Umbilical cord (tissue), 2 donors: ENCODE data around the gene GALNTL6. TPM values are rescaled to one million over a fixed set of nuclear protein-coding genes. Genes with fewer than 3 reads are reported as not detected.

Source experiments
- DNase-seq: peaks from one replicate; pipeline ENCODE4 v3.0.0-alpha.2; 2015; ENCODE audit warnings: low spot score
- total RNA-seq: library from RNA; depleted of rRNA; stranded (reverse); fragments of >200 nt; gene quantifications from one replicate; pipeline ENCODE4 v1.2.3, GENCODE V29; 2014; ENCODE audit warnings: low replicate concordance; ENCODE audit not compliant: insufficient read depth

The GALNTL6 gene
- total RNA-seq, 1 donor from 2014 or later: 6.5 TPM

DNA sequence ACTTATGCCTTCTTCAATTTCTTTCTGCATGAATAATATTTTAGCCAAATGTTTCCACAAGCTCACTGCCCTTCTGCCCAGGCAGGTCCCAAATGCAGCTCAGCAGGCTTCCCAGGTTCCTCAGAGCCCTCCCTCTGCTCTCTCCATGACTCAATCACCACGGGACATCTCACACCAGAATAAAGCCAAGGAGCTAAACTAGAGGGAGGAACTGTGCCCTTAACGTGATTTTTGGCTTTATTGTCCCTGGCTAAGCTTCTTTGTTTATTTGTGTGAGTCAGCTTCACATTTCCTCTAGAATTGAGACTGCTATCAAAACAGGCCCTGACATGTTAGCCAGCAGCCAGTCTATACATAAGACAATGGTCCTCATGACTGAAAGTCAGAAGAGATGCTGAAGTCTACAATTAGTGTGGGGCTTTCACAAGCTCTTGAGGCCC lies 1169.0 kb downstream of the GALNTL6 start:
- no peak for DNase-seq

DNA sequence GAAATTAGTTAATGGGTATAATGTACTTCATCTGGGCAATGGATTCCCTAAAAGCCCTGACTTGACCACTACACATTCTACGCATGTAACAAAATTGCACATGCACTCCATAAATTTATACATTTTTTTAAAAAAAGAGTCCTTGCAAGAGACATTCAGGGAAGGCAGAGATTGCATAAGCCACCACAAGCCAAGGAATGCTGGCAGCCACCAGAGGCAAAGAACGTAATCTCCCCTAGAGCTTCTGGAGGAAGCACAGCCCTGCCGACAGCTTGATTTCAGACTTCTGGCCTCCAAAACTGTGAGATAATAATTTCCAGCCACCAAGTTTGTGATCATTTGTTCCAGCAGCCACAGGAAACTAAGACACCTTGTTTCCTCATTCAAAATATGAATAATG lies 1169.8 kb downstream of the GALNTL6 start:
- DNase-seq: no peak

DNA sequence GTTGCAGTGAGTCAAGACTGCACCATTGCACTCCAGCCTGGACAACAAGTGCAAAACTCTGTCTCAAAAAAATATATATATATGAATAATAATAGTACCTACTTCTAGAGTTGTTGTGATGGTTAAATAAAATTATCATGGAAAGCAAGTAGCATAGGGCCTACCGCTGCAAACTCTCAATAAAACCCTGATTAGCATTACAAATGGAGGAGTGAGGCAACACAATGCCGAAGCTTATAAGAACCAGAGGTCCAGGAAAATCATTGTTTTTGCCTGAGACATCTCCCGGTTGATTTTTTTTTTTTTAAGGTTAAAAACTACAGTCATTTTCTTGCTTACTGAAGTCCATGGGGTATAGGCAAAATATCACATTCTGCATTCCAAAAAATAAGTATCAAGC lies 1170.4 kb downstream of the GALNTL6 start:
- no peak for DNase-seq

DNA sequence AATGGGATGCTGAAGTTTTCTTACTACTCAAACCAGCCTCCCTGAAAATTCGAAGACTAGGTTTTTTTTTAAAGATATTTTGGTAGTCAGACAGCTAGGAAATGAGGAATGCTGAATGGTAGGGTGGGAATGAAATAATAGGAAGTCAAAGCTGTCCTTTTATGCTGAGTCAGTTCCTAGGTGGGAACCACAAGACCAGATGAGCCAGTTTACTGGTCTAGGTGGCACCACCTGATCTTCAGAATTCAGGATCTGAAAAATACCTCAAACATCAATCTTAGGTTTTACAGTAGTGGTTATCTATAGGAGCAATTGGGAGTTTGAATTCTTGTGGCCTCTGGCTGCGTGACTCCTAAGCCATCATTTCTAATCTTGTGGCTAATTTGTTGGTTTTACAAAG lies 1172.3 kb downstream of the GALNTL6 start:
- DNase-seq: no peak

DNA sequence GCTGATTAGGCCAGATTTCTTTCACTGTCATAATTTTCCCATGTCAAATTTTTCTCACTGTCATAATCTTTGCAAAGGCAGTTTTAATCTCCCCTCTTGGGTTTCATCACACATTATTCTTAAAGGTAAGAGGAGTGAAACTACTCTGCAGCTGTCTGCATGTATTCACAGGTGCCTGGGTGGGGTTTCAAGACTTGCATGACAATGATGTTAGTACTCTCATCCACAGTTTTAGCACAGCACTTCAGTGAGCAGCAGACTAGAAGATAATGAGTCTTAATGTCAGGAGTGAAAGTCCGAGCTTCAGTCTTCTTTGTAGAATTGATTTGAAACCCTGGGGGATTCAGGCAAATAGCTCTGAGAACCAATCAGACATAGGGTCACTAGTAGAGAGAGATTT lies 1172.9 kb downstream of the GALNTL6 start:
- no peak for DNase-seq

DNA sequence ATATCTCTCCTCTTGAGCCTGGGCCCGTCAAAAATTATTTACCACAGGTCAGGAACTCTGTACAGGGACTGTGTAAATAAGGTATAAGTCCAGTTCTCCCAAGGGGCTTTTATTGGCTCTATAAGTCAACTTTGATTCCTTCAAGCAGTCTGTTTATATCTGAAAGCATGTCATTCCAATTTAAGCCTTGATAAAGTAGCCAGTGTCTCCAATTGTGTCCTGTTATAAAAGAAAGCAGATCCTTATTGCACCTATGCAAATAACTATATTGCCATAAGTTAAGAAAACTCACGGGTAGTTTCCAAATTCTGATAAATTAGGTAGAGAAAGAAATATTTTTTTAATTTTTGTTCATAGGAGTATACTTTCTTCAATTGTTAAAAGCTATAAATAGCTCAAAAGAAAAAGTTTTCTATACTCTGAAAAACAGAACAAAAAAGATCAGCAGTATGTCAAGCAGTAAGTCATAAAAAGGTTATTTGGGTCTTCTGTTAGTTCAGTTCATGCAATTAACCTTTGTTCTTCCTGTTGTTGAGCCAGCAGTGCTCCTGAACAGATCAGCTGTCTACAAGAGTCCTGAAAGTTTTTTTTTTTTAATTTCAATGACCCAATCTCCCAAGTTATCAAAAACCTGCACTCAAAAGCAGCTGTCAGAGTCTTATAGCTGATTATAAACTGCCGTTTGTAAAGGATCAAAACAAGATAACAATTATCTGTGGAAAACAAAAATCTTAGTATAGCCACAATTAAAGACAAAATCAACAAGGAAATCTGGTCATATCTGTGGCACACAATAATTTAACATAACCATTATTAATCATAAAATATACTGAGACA lies 1177.0 kb downstream of the GALNTL6 start:
- no peak for DNase-seq

DNA sequence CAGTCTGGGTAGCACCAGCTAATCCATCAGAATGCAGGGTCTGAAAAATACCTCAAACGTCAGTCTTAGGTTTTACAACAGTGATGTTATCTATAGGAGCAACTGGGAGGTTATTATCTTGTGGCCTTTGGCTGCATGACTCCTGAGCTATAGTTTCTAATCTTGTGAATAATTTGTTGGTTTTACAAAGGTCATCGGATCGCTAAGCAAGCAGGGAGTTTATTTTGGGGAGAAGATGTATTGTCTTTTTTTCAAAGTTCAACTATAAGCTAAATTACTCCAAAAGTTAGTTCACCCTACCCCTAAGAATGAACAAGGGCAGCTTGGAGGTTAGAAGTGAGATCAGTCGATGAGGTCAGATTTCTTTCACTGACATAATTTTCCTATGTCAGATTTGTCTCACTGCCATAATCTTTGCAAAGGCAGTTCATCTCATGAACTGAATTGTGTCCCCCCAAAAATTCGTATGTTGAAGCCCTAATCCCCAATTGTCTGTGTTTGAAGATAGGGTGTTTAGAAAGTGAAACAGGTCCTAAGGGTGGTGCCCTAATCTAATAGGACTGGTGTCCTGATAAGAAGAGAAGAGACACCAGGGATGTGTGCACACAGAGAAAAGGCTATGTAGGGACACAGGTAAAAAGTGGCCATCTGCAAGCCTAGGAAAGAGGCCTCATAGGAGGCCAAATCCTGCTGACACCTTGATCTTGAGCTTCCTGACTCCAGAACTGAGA lies 1179.6 kb downstream of the GALNTL6 start:
- DNase-seq: no peak

DNA sequence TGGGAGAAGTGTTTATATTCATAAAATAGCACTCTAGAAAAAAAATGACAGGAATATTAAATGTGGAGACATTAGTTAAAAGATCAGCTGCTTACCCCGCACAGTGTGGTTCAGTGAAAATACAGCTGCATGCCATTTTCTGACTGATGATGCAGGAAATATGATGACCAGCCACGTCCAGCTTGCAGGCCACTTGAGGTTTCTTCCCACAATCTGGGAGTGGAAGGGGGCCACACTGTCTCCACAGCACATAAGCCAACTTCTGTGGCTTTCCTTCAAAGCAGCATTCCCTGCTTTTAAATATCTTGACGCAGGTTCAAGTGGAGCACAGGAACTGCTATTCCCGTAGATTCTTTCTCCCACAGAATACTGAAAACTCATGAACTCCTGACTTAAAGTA lies 1182.0 kb downstream of the GALNTL6 start:
- DNase-seq: no peak

DNA sequence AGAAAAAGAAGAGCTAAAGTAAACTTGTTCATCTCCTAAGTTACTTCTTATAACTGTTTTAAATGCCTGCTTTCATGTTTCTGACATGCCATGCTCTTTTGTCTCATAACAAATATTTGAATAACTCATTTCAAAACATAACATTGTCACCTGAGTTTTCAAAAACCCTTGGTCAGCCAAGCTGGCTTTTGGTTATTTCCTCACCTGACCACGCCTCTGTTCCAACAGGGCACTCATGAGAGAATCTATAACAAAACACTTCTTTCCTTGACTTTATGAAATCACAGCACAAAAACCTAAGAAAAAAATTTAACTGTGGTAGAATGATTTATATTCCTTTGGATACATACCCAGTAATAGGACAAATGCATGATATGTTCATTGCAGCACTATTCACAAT lies 1182.5 kb downstream of the GALNTL6 start:
- DNase-seq: no peak

DNA sequence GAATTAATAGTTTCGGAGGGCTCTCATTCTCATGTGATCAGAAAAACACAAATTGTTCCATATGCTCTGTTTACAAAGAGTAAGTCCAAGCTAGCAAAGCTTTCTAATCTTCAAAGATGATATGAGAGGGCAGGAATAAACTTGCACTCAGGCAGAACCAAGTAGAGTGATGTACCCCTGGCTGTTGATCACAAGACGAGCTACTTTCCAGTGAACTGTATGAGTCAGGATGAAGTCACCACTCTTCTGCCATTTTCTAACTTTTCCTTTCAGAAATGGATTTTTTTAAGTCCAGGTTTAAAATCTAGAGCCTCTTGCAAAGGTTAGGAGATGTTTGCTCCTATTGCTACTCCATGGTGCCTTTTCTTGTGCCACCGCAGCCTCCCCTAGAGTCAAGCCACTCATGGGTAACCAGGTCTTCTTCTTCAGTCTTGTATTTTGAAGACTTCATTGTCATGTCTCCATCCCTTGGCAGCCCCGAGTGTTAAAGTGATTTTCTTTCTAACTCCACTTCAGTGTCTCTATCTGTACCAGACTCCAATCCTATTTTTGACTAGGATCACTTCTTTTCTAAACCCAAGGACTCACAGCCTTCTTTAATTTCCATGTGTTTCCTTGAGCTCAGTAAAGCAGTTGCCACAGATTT lies 1183.5 kb downstream of the GALNTL6 start:
- peak; percentile 71 for DNase-seq

DNA sequence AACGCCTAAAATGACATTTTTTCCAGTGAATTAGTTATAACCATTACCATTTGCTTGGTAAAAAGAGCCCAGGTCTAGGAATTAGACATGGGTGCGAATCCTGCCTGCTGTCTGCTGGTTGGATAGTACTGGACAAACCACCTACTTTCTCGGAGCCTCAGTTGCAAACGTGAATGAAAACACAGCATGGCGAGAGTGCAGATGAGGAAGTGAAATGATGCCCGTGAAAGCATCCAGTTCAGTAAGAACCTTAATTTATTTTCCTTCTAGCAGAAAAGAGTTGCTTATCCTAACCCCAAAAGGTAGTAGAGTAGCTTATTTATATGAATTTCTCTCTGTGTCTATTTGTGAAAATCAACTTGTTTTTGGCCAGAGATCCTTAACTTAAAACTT lies 1184.0 kb downstream of the GALNTL6 start:
- DNase-seq: no peak

DNA sequence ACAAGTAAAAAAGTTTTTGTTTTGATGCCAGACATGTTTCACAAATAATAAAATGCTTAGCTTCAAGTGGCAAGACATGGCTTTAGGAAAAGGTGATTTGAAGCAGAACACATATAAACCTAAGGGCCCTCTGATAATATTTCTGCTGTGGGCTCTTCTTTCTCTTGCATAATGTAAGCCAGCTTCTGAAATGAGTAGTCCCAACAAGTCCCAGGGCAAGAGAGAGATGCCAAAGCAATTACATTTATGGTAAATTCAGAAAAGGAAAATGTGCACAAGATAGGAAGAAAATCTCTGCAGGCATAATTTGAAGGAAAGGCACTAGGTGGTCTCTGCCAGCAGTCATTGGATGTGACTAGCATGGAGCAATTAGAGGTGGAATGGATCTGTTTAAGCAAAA lies 1184.7 kb downstream of the GALNTL6 start:
- no peak for DNase-seq

DNA sequence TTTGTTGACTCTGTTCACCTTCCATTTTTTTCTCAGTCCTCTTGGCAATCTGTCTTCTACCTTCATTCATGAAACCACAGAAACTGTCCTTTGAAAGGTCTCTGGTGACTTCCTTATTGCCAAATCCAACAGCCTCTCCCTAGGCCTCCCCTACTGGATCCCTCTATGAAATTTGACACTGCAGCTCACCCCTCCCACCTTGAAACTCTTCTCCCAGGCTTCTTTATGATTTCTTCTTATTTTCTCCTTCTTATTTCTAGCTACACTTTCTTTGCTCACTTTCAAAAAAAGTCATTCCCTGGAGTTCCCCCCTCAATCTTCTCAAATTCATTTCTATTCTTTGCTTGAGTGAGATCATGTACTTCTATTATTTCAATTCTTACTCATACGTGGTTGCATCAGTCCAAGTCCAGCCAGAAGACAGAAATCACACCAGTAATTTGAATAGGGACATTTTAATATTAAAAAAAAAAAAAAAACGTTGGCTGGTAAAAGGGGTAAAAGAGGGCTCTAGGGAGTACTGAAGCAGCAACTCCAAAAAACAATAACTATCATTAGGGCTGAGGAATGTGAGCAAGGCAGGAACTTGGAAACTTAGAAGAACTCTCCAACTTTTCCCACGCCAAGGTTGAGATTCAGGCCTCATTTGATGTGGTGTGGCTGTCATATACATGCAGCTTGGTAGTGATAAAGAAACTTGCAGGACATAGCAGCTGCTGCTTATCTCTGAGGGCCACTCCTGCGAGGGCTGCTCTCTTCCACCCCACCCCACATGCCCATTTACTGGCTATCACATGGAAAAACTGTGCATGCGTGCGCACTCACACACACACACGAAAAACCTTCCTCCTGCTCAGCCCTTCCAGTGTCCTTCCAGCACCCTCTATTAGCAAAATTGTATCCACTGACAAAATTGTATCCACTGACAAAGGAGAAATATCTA lies 1185.6 kb downstream of the GALNTL6 start:
- DNase-seq: no peak

DNA sequence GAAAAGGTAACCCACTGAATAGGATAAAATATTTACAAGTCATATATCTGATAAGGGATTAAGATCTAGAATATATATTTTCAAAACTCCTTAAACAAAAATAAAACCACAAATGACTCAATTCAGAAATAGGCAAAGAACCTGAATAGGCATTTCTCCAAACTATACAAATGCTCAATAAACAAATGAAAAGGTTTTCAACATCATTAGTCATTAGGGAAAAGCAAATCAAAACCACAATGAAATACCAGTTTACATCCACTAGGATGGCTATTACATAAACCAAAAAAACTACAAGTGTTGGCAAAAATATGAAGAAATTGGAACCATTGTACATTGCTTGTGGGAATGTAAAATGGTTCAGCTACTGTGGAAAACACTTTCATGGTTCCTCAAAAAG lies 1188.4 kb downstream of the GALNTL6 start:
- DNase-seq: no peak

DNA sequence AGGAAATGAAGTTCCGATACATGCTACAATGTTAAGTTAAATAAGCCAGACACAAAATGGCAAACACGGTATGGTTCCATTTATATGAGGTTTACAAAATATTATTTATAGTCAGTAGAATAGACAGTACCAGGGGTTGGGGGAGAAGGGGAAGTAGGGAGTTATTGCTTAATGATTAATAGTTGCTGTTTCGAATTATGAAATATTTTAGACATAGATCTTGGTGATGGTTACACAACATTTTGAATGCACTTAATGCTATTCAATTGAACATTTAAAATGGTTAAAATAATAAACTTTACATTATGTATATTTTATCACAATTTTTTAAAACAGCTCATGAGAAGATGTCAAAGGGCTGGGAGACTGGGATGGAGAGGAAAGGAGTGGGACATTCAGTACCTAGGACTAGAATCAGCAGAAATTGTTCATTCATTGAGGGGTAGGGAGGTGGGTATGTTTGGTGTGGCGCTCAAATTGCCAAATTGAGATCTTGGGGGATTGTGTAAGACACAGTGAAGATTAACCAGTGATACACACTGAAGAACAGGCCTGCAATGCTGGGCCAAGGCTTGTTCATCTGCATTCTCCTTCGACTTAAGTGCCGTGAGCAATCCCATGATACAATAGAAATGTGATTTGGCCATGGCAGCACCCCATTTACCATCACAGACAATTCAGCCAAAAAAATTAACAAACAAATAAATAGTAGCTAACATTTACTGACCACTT lies 1189.8 kb downstream of the GALNTL6 start:
- DNase-seq: no peak

DNA sequence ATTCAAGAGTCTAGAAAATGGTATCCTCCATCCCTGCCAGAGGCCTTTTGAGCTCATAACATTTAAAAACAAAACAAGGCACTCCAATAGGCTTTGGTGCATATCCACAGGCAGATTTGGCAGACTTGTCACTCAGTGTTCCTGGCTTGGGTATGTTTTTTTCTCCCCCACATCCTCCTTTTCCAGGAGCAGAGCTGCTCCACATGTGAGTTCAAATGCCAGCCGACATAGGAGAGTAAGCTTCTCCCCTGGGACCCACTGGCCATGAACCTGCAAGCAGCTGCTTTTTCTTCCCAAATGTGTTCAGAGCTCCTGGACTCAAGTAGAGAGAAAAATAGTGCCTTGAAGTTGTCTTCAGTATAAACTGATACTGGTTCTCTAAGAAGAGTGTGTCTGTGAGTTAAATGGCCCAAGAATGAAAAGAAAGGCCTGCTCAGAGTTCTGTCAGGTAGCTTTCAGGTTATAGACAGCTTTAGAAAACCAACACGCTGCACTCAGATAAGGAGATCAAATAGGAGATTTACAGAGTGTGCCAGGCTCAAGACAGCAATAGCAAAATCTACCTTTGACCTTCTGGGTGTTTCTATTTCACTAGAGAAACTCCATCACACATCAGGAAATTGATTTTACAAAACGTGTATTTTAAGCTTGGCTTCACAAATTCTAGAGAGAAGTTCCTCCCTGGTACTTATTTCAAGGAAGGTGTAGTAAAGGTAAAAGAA lies 1192.9 kb downstream of the GALNTL6 start:
- DNase-seq: no peak

DNA sequence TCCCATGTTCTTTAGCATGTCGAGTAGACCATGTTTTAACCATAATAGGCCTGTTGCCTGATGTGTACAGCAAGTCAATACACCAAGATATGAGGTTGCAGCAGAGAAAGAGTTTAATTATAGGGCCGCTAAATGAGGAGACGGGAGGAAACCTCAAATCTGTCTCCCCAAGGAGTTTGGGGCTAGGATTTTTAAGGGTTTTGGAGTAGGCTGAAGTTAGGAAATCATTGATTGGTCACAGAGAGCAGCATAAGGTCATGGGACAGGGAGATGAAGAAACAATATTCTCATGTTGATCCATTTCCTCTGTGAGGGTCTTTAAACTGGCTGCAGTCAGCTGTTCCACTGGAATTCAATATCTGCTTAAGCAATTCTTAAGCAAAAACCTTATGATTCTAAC lies 1195.2 kb downstream of the GALNTL6 start:
- no peak for DNase-seq

DNA sequence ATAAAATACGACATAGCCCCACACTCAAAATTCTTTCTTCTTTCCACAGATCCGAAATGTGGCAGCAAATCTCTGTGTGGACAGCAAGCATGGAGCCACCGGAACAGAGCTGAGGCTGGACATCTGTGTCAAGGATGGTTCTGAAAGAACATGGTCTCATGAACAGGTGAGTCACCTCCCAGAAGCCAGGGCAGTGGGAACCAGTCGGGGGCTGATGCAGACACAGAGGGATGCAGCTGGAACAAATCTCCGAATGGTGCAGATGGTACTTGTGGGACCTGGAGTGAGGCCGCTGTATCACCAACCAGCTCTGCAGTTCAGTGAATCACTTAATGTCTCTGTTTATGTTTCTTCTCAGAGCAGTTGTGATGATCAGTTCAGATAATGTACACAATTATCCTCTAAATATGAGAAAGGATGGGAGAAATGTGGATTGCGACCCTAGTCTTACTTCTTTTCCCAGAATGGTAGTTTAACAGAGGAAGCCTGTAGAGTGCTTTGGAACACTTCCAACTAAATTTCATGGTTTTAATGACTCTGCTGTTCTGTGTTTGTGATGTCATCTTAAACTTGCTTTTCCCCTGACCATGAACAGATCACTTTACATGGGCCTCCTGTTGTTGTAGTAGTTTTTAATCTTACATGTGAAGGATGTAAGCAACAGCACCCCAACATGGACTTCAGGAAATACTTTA lies 1196.1 kb downstream of the GALNTL6 start:
- DNase-seq: no peak

DNA sequence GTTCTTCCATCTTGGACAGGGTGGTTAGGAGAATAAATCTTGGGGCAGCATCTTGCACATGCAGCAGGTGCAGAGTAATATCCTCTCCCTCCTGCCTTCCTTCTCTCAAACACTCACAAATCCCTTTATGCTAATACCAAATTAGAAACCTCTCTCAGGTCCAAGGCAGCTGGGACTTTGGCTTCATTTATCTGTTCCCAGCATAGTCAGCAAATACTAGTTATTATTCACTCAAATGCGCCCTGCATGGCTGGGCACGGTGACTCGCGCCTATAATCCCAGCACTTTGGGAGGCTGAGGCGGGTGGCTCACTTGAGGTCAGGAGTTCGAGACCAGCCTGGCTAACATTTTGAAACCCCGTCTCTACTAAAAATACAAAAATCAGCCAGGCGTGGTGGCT lies 1199.4 kb downstream of the GALNTL6 start:
- DNase-seq: no peak
